Activated CD8-positive, alpha-beta memory T cell treated with anti-CD3 and anti-CD28 coated beads for 24 hours (primary cell): Measurements from ENCODE around the gene SERPINA9.
"Not testable (repeated sequence)": the region's sequence is repeated elsewhere in the genome, so short reads cannot be mapped to it uniquely, and the experiment has no call there.

Experiments used
- DNase-seq: peaks from one replicate; pipeline ENCODE4 v3.0.0-alpha.2; 2020

SERPINA9 gene, protein sequence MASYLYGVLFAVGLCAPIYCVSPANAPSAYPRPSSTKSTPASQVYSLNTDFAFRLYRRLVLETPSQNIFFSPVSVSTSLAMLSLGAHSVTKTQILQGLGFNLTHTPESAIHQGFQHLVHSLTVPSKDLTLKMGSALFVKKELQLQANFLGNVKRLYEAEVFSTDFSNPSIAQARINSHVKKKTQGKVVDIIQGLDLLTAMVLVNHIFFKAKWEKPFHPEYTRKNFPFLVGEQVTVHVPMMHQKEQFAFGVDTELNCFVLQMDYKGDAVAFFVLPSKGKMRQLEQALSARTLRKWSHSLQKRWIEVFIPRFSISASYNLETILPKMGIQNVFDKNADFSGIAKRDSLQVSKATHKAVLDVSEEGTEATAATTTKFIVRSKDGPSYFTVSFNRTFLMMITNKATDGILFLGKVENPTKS

DNA sequence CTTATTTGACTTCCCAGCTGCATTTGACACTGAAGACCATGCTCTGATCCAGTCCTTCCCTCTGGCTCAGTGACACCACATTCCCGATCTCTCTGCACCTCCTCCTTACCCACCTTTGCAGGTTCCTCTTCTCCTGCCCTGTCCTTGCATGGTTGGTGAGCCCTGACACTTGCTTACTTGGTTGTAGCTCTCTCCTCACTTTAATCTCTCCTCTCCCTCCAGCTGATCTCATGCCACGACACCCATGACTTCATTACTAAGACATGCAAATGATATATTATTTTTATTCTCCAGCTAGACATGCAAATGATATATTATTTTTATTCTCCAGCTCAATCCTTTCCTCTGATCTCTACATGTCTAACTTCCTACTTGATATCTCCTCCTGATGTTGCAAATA is at the start of gene SERPINA9:
SERPINA9 (minus strand) TSS at position 175 of the 400 bp plus-strand sequence. CDS start 6,357 bp downstream, outside the sequence.
- no peak for DNase-seq

DNA sequence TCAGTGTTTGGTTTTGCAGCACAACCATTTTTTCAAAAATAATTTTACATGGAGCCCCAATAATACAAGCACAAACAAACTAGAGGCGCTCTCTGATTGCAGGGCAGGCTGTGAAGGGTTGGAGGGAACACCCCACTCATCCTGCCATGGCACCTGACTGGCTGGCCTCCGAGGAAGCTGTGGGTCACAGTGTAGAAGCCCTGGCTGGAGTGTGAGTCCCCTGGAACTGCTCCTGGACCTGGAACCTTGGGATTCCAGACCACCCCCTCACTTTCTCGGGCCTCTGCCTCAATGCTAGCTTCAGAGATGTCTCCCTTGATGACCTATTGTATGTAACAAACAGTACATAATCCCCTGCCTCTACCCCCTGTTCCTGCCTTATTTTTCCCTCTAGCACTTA is 48.1 kb upstream of the SERPINA9 start:
- DNase-seq, result peak; percentile 3

GRCh38 chr14:94523265-94523664 is 47.3 kb upstream of the SERPINA9 start:
- DNase-seq, result no peak

DNA sequence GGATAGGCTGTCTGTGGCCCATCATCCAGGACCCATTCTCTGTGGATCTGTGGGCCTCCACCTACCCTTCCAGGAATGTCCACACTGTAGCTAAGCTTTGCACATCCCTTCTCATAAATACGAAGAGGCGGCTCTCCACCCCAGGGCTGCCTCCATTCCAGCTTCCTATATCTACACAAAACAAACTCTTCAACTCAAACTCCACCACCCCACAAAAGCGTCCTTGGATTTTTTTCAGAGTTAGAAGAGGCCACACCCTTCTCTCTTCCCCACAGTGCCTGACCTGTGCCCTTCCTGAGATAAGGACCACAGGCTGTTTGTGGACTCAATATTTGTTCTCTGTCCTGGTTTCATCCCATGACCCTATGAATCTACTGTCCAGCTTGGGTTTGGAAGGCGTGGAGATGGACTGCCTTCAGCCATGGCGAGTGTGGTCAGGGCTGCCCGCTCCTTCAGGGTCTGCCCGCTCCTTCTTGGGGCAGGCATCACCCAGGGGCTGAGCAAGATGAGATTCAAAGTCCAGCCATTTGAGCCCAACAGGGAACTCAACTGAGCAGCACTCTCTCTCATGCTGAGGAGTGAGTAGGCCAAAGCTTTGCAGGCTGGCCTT is 46.2 kb upstream of the SERPINA9 start:
- DNase-seq, result no peak

DNA sequence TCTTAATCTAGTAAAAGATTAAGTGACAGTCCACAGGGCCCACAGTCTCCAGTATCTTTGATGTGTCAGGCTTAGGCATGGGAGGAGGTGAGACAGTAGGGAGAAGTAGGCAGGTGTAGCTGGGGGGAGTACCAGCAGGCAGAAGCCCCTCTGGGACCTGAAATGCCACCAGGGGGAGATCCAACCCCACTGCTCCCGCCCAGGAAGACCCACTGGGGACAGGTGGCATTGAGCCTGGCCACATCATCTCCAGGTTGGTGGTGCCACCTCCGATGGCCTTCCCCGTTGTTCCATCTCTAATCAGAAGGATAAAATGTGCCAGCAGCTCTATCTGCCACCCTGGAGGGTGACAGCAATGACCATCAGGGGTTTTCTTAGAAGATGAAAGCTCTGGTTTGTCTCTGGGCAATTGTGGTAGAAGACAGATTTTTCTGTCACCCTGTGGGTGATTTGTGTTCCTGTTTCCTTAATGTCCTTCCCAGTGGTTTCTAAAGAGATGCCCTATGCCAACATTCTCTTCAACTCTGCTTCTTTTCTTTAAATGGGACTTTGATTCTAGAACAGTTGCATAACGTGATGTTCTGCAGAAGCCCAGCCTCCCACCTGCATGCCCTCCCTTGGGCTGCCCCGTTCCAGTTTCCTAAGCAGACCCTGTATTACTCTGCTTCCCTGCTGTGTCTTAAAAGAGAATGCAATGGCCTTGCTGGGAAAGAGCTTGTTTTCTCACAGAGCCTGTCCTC is 45.5 kb upstream of the SERPINA9 start:
- DNase-seq, result no peak

- no peak for DNase-seq
Observed at GRCh38 chr14:94517641-94518257, 41.8 kb upstream of the SERPINA9 start.

GRCh38 chr14:94517248-94517640 is 41.2 kb upstream of the SERPINA9 start:
- DNase-seq, result no peak

- no peak for DNase-seq
Observed at GRCh38 chr14:94515856-94516255, 39.9 kb upstream of the SERPINA9 start.

GRCh38 chr14:94515426-94515825 is 39.4 kb upstream of the SERPINA9 start:
- DNase-seq, result no peak

DNA sequence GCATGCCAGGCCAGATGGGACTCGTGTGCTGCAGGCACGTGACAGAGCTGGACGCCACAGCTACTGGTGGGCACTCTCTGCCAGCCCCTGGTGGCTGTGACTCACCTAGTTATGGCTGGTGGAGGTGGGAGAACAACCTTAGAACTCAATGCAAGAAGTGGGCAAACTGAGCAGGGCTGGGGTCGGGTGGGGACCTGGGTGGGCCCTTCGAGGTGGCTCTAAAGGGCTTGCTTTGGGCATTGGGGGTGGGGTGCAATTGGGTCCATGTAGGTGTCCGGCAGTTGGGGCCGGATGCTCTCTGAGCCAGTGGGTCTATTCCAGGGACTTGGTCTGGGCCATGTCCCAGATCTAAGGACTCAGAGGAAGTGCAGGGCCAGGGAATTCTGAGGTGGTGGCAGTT is 38.4 kb upstream of the SERPINA9 start:
- DNase-seq, result no peak

GRCh38 chr14:94510481-94510880 is 34.5 kb upstream of the SERPINA9 start:
- not testable (repeated sequence) for DNase-seq

GRCh38 chr14:94509356-94509755 is 33.4 kb upstream of the SERPINA9 start, which contains the start of gene SERPINA12:
TSS of gene SERPINA12 (minus strand) at chr14:94509469. CDS start at chr14:94498397, 11,072 bp downstream.
- no peak for DNase-seq

DNA sequence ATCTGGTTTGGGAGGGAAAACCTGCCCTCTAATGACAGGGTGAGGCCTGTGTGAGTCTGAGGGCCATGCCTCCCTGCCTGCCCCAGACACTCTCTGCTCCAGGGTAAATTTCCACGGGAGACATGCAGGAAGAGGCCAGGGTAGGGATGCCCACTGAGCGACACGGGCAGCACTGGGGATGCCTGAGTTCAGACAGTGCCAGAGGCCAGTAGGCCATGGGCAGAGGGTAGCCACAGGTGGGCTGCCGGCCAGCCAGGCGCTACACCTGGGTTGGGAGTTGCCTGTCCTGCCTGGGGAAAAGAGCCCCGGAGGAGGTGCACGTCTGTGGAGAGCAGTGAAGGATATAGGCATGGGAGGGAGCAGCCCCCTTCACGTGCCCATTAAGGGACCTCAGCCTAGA is 29.6 kb upstream of the SERPINA9 start:
- DNase-seq, result peak; percentile 30

DNA sequence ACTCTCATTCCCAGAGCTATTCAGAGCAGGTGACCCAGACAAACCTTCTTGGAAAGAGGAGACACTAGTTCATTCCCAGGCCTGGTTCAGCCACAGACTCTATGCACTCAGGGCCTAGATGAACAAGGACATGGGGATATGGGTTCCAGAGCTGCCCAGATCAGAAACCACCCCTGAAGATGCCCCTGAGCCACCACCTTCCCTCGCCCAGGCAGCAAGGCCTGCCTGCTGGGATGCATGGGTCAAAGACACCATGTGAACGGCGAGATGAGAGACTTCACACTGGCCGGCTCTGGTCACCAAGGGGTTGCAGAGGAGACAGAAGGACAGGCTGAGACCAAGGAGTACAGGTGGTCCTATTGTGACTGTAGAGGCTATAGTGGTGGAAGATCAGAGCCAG is 29.2 kb upstream of the SERPINA9 start:
- DNase-seq, result peak; percentile 28

- no peak for DNase-seq
Observed at GRCh38 chr14:94501588-94502516, 25.9 kb upstream of the SERPINA9 start.

- no peak for DNase-seq
Observed at GRCh38 chr14:94500264-94500663, 24.3 kb upstream of the SERPINA9 start.

DNA sequence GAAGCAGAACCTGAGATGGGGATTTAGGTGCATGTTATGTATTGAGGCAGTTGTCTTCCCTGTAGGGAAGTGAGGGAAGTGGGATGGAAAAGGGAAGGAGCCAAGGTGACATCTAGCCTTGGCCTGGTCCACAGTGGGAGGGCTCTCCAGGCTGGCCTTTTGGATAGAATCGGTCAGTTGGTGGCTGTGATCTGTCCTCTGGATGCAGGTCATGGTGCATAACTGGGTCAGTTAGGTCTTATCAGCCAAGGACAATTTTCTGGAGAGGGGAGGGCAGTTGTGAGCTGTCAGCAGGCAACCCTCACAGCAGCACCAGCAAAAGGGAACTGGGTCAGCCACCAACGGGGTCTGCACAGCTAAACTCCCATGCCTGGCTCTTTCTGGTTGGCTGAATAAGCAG is 23.7 kb upstream of the SERPINA9 start:
- DNase-seq, result no peak

DNA sequence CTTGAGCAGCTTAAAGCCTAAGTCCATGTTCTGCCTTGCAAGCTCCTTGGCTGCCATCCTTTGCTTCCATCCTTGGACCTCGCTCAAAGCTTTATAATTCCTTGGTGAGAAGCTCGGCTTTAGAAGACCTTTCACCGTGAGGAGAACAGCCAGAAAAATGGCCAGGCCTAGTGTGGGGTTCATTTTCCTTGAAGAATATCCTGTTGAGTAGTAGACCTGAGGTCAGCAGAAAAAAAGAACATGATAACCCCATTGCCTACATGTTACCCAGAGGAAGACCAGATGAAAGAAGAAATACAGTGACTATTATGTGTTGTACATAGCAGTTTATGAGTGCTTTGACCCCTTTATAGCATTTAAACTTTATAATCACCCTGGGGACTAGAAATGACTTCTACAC is 22.2 kb upstream of the SERPINA9 start:
- no peak for DNase-seq

- no peak for DNase-seq
Observed at GRCh38 chr14:94494085-94494484, 18.1 kb upstream of the SERPINA9 start.

DNA sequence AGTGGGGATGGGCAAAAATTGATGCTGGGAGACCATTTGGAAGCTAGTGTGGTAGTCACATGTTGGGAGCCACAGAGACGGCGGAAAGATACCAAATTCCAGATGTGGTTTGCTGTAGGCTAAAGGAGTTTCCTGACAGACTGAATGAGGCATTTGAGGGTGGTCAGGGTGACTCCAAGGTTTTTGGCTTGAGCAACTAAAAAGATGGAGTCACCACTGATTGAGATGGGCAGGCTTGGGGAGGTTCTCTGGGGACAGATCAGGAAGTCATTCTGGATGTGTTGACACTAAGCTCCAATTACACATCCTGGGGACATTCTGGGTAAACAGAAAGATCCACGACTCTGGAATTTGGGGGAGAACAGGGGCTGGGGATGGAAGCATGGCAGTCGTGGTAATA is 15.5 kb upstream of the SERPINA9 start:
- DNase-seq, result no peak

DNA sequence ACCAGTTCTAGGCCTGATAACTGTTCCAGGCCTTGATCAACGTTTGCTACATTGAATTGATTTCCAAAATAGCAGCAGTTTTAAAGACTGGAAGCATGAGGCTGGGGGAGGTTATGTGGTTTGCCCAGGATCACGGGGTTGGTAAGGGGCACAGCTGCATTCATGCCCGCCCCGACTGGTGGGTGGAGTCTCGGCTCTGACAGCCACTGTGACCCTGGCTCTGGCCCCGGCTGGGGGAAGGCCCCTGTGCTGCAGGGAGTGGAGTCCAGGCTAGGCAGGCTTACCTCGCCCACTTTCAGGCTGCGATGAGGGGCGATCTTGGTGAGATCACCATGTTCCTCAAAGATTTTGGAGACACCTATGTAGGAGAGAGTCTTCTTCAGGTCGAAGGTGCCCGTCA is 13.3 kb upstream of the SERPINA9 start:
- DNase-seq, result no peak

- no peak for DNase-seq
Observed at GRCh38 chr14:94486883-94487282, 10.9 kb upstream of the SERPINA9 start.
